Kidney (tissue), 14 donors: ENCODE measurements around the gene NDUFS8. TPM values are rescaled to one million over a fixed set of nuclear protein-coding genes. Genes with fewer than 3 reads are reported as not detected.

Source experiments
- DNase-seq, 5 donors: peaks; one replicate each; pipeline ENCODE4 v3.0.0-alpha.2; 2013 to 2020
- FAIRE-seq: peaks from 2 replicates; lab custom pipeline; 2012; peaks lifted over from hg19 to GRCh38; lab: Jason Lieb, UNC
- H3K27ac ChIP-seq, 2 donors: one replicate each; pipeline ENCODE4 v1.7.0; 2013; ENCODE audit warnings: low read depth in 2 of 2, low read length in 2 of 2, inconsistent platforms in 1 of 2
- H3K27me3 ChIP-seq: one replicate; pipeline ENCODE4 v1.7.1; 2013; ENCODE audit warnings: low read length, inconsistent platforms; ENCODE audit not compliant: control insufficient read depth, insufficient read depth
- H3K36me3 ChIP-seq, 3 donors: one replicate each; pipeline versions ENCODE4 v1.7.0 to v1.7.1; 2013; ENCODE audit warnings: low read length in 3 of 3, control low read depth in 1 of 3, inconsistent platforms in 1 of 3; ENCODE audit not compliant: insufficient read depth in 3 of 3, control insufficient read depth in 2 of 3
- H3K4me1 ChIP-seq, 3 donors: one replicate each; pipeline versions ENCODE4 v1.7.0 to v1.7.1; 2013; ENCODE audit warnings: low read length in 3 of 3, inconsistent platforms in 1 of 3, low read depth in 1 of 3; ENCODE audit not compliant: control insufficient read depth in 2 of 3, insufficient read depth in 2 of 3
- H3K4me3 ChIP-seq, 3 donors: one replicate each; pipeline versions ENCODE4 v1.7.0 to v1.8.1; 2013; ENCODE audit warnings: low read length in 3 of 3, control low read depth in 1 of 3, inconsistent platforms in 1 of 3
- H3K9ac ChIP-seq, 3 donors: one replicate each; pipeline versions ENCODE4 v1.7.0 to v1.7.1; 2013; ENCODE audit warnings: low read length in 3 of 3, control low read depth in 1 of 3, inconsistent platforms in 1 of 3
- H3K9me3 ChIP-seq, 3 donors: one replicate each; pipeline versions ENCODE4 v1.7.0 to v1.7.1; 2013; ENCODE audit warnings: low read length in 3 of 3, control low read depth in 1 of 3, inconsistent platforms in 1 of 3; ENCODE audit not compliant: control insufficient read depth in 2 of 3, insufficient read depth in 1 of 3
- intact Hi-C: fragments of 100-400 bp; cut with DNase I; formaldehyde crosslinking; loops from one replicate; pipeline ENCODE4 v1.11.1; 2022
- polyA plus RNA-seq: library from polyadenylated mRNA; stranded (reverse); fragments of 350-450 nt; fragmentation: Illumina TruSeq; extraction: RNeasy Lipid Tissue Mini Kit (QIAGEN cat#74804); gene quantifications from one replicate; pipeline ENCODE4 v1.2.3, GENCODE V29; 2014; ENCODE audit warnings: low read depth, low replicate concordance; ENCODE audit not compliant: insufficient read depth
- total RNA-seq: library from RNA; stranded (reverse); fragmentation: NEBNext Ultra II Directional; extraction: Animal tissue kit (Norgen Biotek cat#: 25700); gene quantifications from one replicate; pipeline ENCODE4 v1.2.1, GENCODE V29; 2021
- TF ChIP-seq, protein P1 (sequence below): IDR thresholded peaks from 3 replicates; pipeline ENCODE4 v1.5.1; 2012; ENCODE audit warnings: mild to moderate bottlenecking, moderate library complexity, borderline replicate concordance; ENCODE audit not compliant: insufficient read depth; ENCODE audit errors: extremely low read depth
- donor health status: control.
- donor health status: control.
- donor health status: control.
- donor health status: control.
- donor health status: control.
- donor health status: DM: yes; HTN: yes; CAD: no.
- donor health status: Normal renal cell carcinoma (clear cell type).

The NDUFS8 gene
- total and polyA plus RNA-seq, 2 donors from 2014 or later, result 144 to 472 TPM

DNA sequence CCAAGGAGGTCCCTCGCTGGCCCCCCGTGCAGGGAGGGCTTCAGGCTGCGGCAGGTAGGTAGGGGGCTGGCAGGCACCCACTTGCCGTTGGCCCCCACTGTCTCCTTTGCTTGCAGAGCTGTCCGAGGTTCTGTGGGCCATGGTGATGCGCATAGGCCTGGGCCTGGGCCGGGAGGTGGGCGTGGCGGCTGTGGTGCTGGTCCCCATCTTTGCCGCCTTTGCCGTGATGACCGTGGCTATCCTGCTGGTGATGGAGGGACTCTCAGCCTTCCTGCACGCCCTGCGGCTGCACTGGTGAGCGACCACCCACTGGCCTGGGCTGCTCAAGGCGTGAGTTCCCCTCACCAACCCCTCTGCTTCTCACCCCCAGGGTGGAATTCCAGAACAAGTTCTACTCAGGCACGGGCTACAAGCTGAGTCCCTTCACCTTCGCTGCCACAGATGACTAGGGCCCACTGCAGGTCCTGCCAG lies 19.9 kb downstream of the NDUFS8 start:
- Histone ChIP-seq H3K27me3 (no peaks in the 10 kb centered on the region), H3K4me1 (no peaks in the 10 kb centered on the region), H3K36me3 (peaks cover 0 to 8% (median 0%) of the 10 kb centered on the region in 3 donors), H3K4me3 (no peak overlapping the region), H3K9ac (no peak overlapping the region), H3K9me3 (no peaks in the 10 kb centered on the region), H3K27ac (no peak overlapping the region)
- intact Hi-C loops, result no loop called here
- no peak for DNase-seq
- TF ChIP-seq, protein P1, sequence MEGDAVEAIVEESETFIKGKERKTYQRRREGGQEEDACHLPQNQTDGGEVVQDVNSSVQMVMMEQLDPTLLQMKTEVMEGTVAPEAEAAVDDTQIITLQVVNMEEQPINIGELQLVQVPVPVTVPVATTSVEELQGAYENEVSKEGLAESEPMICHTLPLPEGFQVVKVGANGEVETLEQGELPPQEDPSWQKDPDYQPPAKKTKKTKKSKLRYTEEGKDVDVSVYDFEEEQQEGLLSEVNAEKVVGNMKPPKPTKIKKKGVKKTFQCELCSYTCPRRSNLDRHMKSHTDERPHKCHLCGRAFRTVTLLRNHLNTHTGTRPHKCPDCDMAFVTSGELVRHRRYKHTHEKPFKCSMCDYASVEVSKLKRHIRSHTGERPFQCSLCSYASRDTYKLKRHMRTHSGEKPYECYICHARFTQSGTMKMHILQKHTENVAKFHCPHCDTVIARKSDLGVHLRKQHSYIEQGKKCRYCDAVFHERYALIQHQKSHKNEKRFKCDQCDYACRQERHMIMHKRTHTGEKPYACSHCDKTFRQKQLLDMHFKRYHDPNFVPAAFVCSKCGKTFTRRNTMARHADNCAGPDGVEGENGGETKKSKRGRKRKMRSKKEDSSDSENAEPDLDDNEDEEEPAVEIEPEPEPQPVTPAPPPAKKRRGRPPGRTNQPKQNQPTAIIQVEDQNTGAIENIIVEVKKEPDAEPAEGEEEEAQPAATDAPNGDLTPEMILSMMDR, result no peak
- no peak for FAIRE-seq

DNA sequence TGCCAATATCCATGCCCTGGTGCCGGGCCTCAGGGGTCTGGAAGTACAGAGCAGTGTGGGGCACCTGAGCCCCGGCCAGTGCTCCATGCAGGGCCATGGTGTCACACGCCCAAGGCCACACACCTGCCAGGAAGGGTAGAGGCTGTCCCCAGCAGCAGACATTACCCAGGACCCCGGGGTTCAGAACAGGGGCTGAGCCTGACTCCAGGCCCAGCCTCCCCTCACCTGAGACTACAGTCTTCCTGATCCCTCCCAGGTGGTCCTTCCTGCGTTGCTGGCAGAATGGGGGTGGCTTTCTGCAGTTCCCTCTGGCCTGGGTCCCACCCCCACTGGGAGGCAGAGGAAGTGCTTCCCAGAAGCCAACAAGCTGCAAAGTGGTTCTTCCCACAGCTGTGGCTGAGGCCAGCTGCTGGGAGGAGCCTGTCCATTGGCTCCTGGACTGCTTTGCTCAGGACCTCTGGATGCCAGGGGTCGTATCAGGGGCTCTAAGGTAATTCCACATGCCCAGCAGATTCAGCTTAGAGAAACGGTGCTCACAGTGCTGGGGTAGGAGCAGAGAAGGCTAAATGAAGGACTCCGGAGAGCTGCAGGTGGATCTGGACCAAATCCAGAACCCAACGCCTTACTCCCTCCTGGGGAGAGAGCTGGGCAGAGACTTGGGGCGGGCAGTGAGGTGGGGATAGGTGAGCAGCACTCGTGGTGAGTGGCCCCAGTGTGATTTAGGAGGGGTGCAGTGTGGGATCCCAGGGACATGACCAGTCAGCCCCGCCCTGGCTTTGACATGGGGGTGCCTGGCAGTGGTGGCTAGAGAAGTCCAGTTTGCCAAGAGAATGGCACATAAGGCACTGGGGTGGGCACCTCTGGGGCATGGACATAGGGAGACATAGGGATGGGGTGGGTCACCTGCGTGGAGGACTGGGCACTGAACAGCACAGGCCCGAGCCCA lies 21.0 kb downstream of the NDUFS8 start:
- Histone ChIP-seq H3K9me3 (no peaks in the 10 kb centered on the region), H3K27me3 (no peaks in the 10 kb centered on the region), H3K9ac (no peak overlapping the region), H3K27ac (no peak overlapping the region), H3K36me3 (peaks cover 0 to 8% (median 0%) of the 10 kb centered on the region in 3 donors), H3K4me3 (no peak overlapping the region), H3K4me1 (no peaks in the 10 kb centered on the region)
- TF ChIP-seq, protein P1, result no peak
- intact Hi-C loops, result no loop called here
- no peak for FAIRE-seq
- DNase-seq, result peak in 1 of 5 donors; percentile 9

DNA sequence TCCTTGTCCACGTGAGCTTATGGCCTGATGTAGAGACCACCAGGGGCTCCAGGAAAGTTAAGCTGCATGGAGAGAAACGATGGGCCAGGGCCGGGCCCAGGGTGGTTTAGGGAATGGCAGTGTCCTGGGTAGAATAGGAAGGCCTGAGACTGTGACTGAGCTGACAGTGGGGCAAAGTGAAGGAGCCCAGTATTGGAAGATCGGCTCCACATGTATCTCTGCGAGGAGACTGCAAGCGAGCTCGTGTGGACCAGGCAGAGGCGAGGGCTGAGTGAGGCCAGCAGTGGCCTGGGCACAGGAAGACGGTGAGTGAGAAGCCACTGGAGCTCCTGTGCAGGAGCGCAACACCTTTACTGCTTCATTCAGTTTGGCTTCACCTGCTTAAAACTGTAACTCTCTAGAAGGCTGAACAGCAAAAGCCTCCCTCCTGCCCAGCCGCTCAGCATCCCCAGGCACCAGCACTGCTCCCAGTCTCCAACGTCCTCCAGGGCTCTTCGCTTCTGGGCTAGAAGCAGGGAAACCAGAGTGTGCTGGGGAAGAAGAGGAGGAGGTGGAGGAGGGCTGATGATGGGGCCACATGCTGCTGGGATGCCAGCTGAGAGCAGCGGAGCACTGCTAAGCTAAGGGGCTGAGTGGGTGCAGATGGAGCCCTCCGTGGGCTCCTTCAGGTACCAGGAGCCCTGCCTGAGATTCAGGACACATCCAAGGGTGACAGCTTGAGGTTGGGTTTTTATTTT lies 21.8 kb downstream of the NDUFS8 start:
- TF ChIP-seq, protein P1, result no peak
- no peak overlapping the region for H3K27ac ChIP-seq
- H3K9me3 ChIP-seq, result no peaks in the 10 kb centered on the region
- no peaks in the 10 kb centered on the region for H3K4me1 ChIP-seq
- no peak overlapping the region for H3K9ac ChIP-seq
- DNase-seq, result no peak
- FAIRE-seq, result no peak
- peaks cover 0 to 8% (median 0%) of the 10 kb centered on the region in 3 donors for H3K36me3 ChIP-seq
- intact Hi-C loops, result no loop called here
- no peak overlapping the region for H3K4me3 ChIP-seq
- H3K27me3 ChIP-seq, result no peaks in the 10 kb centered on the region
